ENCODE data around the gene C19orf18. TPM values are rescaled to one million over a fixed set of nuclear protein-coding genes. Genes with fewer than 3 reads are reported as not detected.
A peak's percentile ranks its signal among the peaks of the same experiment; 100 is the strongest.

Gene C19orf18
- total RNA-seq, 1 donor from 2014 or later = 0.60 TPM

- peak; percentile 97 for DNase-seq (ENCODE audit: low spot score)
These were observed 26.8 kb downstream of the C19orf18 start, which contains the start of gene ZNF256 for GRCh38 chr19:57947419-57948134. Gene ZNF256, minus strand, starts transcription at chr19:57947706. Its CDS starts 232 bp downstream, at chr19:57947474.

- no peak for DNase-seq (ENCODE audit: low spot score)
These were observed 27.3 kb downstream of the C19orf18 start for GRCh38 chr19:57947088-57947418.

GRCh38 chr19:57946316-57946715 lies 28.0 kb downstream of the C19orf18 start:
- DNase-seq (ENCODE audit: low spot score) = no peak

- DNase-seq (ENCODE audit: low spot score) = no peak
These were observed 32.7 kb downstream of the C19orf18 start for GRCh38 chr19:57941593-57941992.

GRCh38 chr19:57935731-57936130 lies 38.6 kb downstream of the C19orf18 start:
- no peak for DNase-seq (ENCODE audit: low spot score)

- peak; percentile 81 for DNase-seq (ENCODE audit: low spot score)
These were observed 39.3 kb downstream of the C19orf18 start, which contains the start of gene ZNF418 for GRCh38 chr19:57934820-57935665. Gene ZNF418, minus strand, starts transcription at chr19:57935402. Its CDS starts 1,580 bp downstream, at chr19:57933822.

GRCh38 chr19:57927587-57927986 lies 46.7 kb downstream of the C19orf18 start:
- no peak for DNase-seq (ENCODE audit: low spot score)

GRCh38 chr19:57916168-57916995 lies 58.0 kb downstream of the C19orf18 start, which contains the start of gene ZNF417:
Gene ZNF417, minus strand, starts transcription at chr19:57916592. Its CDS starts 181 bp downstream, at chr19:57916411.
- peak; percentile 93 for DNase-seq (ENCODE audit: low spot score)

- no peak for DNase-seq (ENCODE audit: low spot score)
These were observed 59.8 kb downstream of the C19orf18 start for GRCh38 chr19:57914531-57914930.

Other genes with a start within 250 kb of the C19orf18 start
- 14.9 TPM for gene ZNF671, start 246.9 kb downstream of the C19orf18 start, total RNA-seq
- 21.6 TPM for gene ZNF776, start 227.7 kb downstream of the C19orf18 start, total RNA-seq
- 20.2 TPM for gene ZNF586, start 204.9 kb downstream of the C19orf18 start, total RNA-seq
- 47.0 TPM for gene ZNF552, start 159.6 kb downstream of the C19orf18 start, total RNA-seq
- 15.9 TPM for gene ZNF587B, start 144.2 kb downstream of the C19orf18 start, total RNA-seq
- gene ZNF587, start 124.7 kb downstream of the C19orf18 start, total RNA-seq = 60.0 TPM
- 23.6 TPM for gene ZNF814, start 85.5 kb downstream of the C19orf18 start, total RNA-seq
- gene ZNF417, start 57.9 kb downstream of the C19orf18 start, total RNA-seq = 31.0 TPM
- 14.1 TPM for gene ZNF418, start 39.1 kb downstream of the C19orf18 start, total RNA-seq
- 5.7 TPM for gene ZNF256, start 26.8 kb downstream of the C19orf18 start, total RNA-seq
- gene ZNF606, start 28.3 kb upstream of the C19orf18 start, total RNA-seq = 23.3 TPM
- 1.3 TPM for gene ZSCAN1, start 59.5 kb upstream of the C19orf18 start, total RNA-seq
- gene ZNF135, start 84.7 kb upstream of the C19orf18 start, total RNA-seq = 11.1 TPM
- gene ZSCAN18, start 123.7 kb upstream of the C19orf18 start, total RNA-seq = 111 TPM
- 16.9 TPM for gene ZNF329, start 176.3 kb upstream of the C19orf18 start, total RNA-seq
- gene ZNF274, start 208.5 kb upstream of the C19orf18 start, total RNA-seq = 33.8 TPM